WTC11 (cell line): ENCODE data around the gene SYNE3. TPM values are rescaled to one million over a fixed set of nuclear protein-coding genes. Genes with fewer than 3 reads are reported as not detected.

ENCODE experiments used
- ATAC-seq: fragments of 200-7000 bp; cut with Tn5 transposase; 2 replicates; pipeline ENCODE4 v1.10.0; 2021; ENCODE audit warnings: mild to moderate bottlenecking, moderate library complexity
- CTCF ChIA-PET: fragments of 300-600 bp; sonication (Branson Sonifier 250); formaldehyde crosslinking; loops from one replicate; lab custom pipeline; 2021; ENCODE audit warnings: antibody characterized with exemption; lab: Charles Lee
- POLR2A ChIA-PET: fragments of 350-600 bp; sonication (Branson Sonifier 250); formaldehyde crosslinking; loops from one replicate; lab custom pipeline; 2021; ENCODE audit warnings: antibody characterized with exemption; lab: Charles Lee
- DNase-seq: peaks from one replicate; pipeline ENCODE4 v3.0.0; 2021; ENCODE audit warnings: low spot score
- H3K27ac Mint-ChIP-seq: 2 replicates; pipeline ENCODE4 v1.8.0; 2021; ENCODE audit warnings: mixed read lengths
- H3K27me3 Mint-ChIP-seq: 2 replicates; pipeline ENCODE4 v1.8.0; 2021; ENCODE audit warnings: low read depth, mild to moderate bottlenecking, moderate library complexity, mixed read lengths
- H3K36me3 Mint-ChIP-seq: 2 replicates; pipeline ENCODE4 v1.8.0; 2021; ENCODE audit warnings: mixed read lengths
- H3K4me1 Mint-ChIP-seq: 2 replicates; pipeline ENCODE4 v1.8.0; 2022; ENCODE audit warnings: mixed read lengths
- H3K4me3 Mint-ChIP-seq: 2 replicates; pipeline ENCODE4 v1.8.0; 2021; ENCODE audit warnings: mild to moderate bottlenecking, moderate library complexity, mixed read lengths
- H3K9me3 Mint-ChIP-seq: 2 replicates; pipeline ENCODE4 v1.8.0; 2021; ENCODE audit warnings: mixed read lengths
- ELF4 ChIP-seq: sonication (generic); formaldehyde crosslinking; IDR thresholded peaks from 2 replicates; pipeline ENCODE4 v1.8.1; 2022; ENCODE audit warnings: low read depth, mild to moderate bottlenecking, moderate library complexity, missing genetic modification reagents
- ETV6 ChIP-seq: sonication (generic); formaldehyde crosslinking; IDR thresholded peaks from 2 replicates; pipeline ENCODE4 v1.8.1; 2022; ENCODE audit warnings: mild to moderate bottlenecking, missing genetic modification reagents
- GABPB1 ChIP-seq: sonication (generic); formaldehyde crosslinking; IDR thresholded peaks from 2 replicates; pipeline ENCODE4 v1.8.1; 2023; ENCODE audit warnings: mild to moderate bottlenecking, missing genetic modification reagents
- GRHL2 ChIP-seq: fragments of 250-450 bp; sonication (Bioruptor Pico); IDR thresholded peaks from 2 replicates; pipeline ENCODE4 v1.8.0; 2022; ENCODE audit warnings: mild to moderate bottlenecking, moderate library complexity; ENCODE audit not compliant: insufficient replicate concordance, severe bottlenecking
- GTF2I ChIP-seq: fragments of 250-450 bp; sonication (Bioruptor Pico); conservative IDR thresholded peaks from 2 replicates; pipeline ENCODE4 v1.4.0; 2021; ENCODE audit warnings: mild to moderate bottlenecking
- IRF2 ChIP-seq: sonication (generic); formaldehyde crosslinking; IDR thresholded peaks from 2 replicates; pipeline ENCODE4 v1.8.0; 2022; ENCODE audit warnings: low read depth, missing genetic modification reagents, borderline replicate concordance
- RORB ChIP-seq: fragments of 250-450 bp; sonication (Bioruptor Pico); IDR thresholded peaks from 2 replicates; pipeline ENCODE4 v1.9.0; 2021; ENCODE audit warnings: mild to moderate bottlenecking
- TCF7 ChIP-seq: sonication (generic); formaldehyde crosslinking; IDR thresholded peaks from 2 replicates; pipeline ENCODE4 v1.8.0; 2022; ENCODE audit warnings: mild to moderate bottlenecking, low read depth, missing genetic modification reagents, moderate library complexity
- ZNF121 ChIP-seq: sonication (generic); formaldehyde crosslinking; IDR thresholded peaks from 2 replicates; pipeline ENCODE4 v1.8.0; 2023; ENCODE audit warnings: missing genetic modification reagents
- ZNF138 ChIP-seq: sonication (generic); formaldehyde crosslinking; conservative IDR thresholded peaks from 2 replicates; pipeline ENCODE4 v1.8.1; 2022; ENCODE audit warnings: mild to moderate bottlenecking, moderate library complexity, missing genetic modification reagents
- ZNF671 ChIP-seq: fragments of 250-450 bp; sonication (Bioruptor Pico); IDR thresholded peaks from 2 replicates; pipeline ENCODE4 v1.8.0; 2021; ENCODE audit warnings: mild to moderate bottlenecking
- total RNA-seq: library from RNA; stranded (reverse); gene quantifications from 3 replicates; pipeline ENCODE4 v1.2.3, GENCODE V29; 2021
- TF ChIP-seq, protein P1 (sequence below): fragments of 200-600 bp; IDR thresholded peaks from 2 replicates; pipeline ENCODE4 v1.8.0; 2022; ENCODE audit warnings: antibody characterized with exemption
- TF ChIP-seq, protein P2 (sequence below): sonication (generic); formaldehyde crosslinking; IDR thresholded peaks from 2 replicates; pipeline ENCODE4 v1.8.1; 2022; ENCODE audit warnings: mild to moderate bottlenecking, moderate library complexity, missing genetic modification reagents
- TF ChIP-seq, protein P3 (sequence below): fragments of 250-450 bp; sonication (Bioruptor Pico); IDR thresholded peaks from 2 replicates; pipeline ENCODE4 v1.9.0; 2021; ENCODE audit warnings: mild to moderate bottlenecking, borderline replicate concordance
- TF ChIP-seq, protein P4 (sequence below): sonication (generic); formaldehyde crosslinking; IDR thresholded peaks from 2 replicates; pipeline ENCODE4 v1.8.0; 2022; ENCODE audit warnings: mild to moderate bottlenecking, missing genetic modification reagents

Gene SYNE3
- total RNA-seq, 1 experiment from 2014 or later: 0.24 TPM

DNA sequence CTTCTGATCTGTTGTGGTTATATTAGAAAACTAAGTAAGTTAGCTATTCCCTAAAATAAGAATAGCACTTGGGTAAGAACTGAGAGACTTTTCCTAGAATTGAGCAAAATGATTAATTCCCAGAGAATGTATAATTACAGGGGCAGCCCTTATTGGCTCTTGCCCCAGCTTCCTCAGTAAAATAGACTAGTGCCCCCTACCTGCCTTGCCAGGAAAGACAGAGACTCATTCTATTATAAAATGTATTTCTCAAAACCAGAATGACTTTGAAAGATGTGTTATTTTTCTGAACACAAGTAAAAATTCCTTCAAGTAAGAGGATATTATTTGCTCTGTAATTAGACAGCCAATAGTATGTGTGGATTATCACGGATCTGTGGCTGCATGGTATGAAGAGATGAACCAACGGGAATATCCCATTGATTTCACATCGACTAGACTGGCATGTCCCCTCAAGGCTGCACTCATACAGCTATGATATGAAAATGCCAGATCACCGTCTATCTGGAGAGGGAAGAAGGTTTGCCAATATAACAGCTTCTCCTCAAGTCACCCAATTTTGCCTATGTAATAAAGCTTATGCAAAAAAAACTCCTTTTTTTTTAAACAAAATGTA lies 11.0 kb upstream of the SYNE3 start:
- TF ChIP-seq, protein P1, sequence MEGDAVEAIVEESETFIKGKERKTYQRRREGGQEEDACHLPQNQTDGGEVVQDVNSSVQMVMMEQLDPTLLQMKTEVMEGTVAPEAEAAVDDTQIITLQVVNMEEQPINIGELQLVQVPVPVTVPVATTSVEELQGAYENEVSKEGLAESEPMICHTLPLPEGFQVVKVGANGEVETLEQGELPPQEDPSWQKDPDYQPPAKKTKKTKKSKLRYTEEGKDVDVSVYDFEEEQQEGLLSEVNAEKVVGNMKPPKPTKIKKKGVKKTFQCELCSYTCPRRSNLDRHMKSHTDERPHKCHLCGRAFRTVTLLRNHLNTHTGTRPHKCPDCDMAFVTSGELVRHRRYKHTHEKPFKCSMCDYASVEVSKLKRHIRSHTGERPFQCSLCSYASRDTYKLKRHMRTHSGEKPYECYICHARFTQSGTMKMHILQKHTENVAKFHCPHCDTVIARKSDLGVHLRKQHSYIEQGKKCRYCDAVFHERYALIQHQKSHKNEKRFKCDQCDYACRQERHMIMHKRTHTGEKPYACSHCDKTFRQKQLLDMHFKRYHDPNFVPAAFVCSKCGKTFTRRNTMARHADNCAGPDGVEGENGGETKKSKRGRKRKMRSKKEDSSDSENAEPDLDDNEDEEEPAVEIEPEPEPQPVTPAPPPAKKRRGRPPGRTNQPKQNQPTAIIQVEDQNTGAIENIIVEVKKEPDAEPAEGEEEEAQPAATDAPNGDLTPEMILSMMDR: peak; percentile 63
- no peak for TF ChIP-seq ETV6 (CRISPR knock-in tag)
- TF ChIP-seq, all 79 proteins: peak for 1
- peaks cover 20% of the 10 kb centered on the region for H3K36me3 Mint-ChIP-seq
- ChIA-PET POLR2A (interaction anchor here (0.7 to 0.8 kb wide), 2 partner anchors 85 to 835 kb away, joined by 3 read pairs; no protein-coding TSS in a partner anchor), CTCF (interaction anchor here (0.5 to 4.3 kb wide), 31 partner anchors 11 to 492 kb away, joined by 3 to 41 read pairs (median 3); partner anchors contain the start of gene SYNE3)
- peaks cover 21% of the 10 kb centered on the region for H3K4me1 Mint-ChIP-seq
- DNase-seq (no peak), ATAC-seq (peak; percentile 65)
- H3K27ac Mint-ChIP-seq: no peak overlapping the region; the same call in 1 of the 2 replicates
- no peaks in the 10 kb centered on the region for H3K27me3 Mint-ChIP-seq
- H3K4me3 Mint-ChIP-seq: no peak overlapping the region
- H3K9me3 Mint-ChIP-seq: no peaks in the 10 kb centered on the region

DNA sequence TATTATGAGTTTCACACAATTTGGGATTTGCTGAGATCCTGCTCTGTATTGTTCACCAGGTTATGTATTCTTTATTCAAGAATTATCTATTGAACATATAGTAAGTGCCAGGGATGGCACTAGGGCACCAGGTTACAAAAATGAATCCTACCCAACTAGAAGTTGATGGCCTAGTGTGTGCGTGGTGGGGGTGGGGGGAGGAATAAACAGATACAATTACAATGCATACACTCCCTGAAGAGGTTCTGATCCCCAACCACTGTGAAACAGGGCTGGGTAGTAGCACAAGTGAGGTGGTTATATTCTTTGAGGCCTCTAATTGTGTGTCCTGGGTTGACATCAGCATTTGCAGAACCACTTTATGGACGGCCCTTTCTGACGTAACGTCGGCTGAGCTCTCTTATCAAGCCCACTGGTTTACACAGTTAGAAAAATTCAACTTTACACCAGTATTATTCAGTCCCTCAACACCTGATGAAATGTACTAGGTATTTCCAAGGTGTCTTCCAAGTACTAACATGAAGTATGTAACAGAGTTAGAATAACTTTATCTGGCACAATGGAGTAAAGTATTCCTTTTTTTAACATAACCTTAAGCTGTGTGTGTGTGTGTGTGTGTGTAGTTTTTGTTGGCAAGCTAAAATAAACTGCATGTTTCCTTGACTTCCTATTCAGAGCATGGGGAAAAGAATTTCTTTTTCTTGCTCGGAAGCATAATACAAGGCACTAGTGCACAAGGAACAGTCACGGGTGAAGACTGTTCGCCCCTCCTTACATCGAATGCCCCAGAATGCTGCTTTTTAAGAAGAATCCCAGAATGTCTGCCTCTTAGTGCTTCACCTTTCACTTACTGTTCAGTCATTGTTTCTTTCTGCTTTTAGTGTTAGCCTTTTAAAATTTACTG lies 10.3 kb upstream of the SYNE3 start:
- ChIA-PET POLR2A (interaction anchor here (0.8 kb wide), 1 partner anchor 84 kb away, joined by 3 read pairs; no protein-coding TSS in a partner anchor), CTCF (interaction anchor here (0.5 to 4.3 kb wide), 26 partner anchors 10 to 493 kb away, joined by 3 to 41 read pairs (median 4); partner anchors contain the start of gene SYNE3)
- H3K9me3 Mint-ChIP-seq: no peaks in the 10 kb centered on the region
- ATAC-seq: no peak
- H3K27me3 Mint-ChIP-seq: no peaks in the 10 kb centered on the region
- H3K36me3 Mint-ChIP-seq: peaks cover 14% of the 10 kb centered on the region
- H3K4me3 Mint-ChIP-seq: no peak overlapping the region
- TF ChIP-seq, protein P2, sequence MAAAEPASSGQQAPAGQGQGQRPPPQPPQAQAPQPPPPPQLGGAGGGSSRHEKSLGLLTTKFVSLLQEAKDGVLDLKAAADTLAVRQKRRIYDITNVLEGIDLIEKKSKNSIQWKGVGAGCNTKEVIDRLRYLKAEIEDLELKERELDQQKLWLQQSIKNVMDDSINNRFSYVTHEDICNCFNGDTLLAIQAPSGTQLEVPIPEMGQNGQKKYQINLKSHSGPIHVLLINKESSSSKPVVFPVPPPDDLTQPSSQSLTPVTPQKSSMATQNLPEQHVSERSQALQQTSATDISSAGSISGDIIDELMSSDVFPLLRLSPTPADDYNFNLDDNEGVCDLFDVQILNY (CRISPR knock-in tag): no peak
- TF ChIP-seq GABPB1 (no peak), IRF2 (CRISPR knock-in tag) (no peak), ZNF121 (no peak), ZNF138 (CRISPR knock-in tag) (no peak), ELF4 (CRISPR knock-in tag) (no peak), TCF7 (no peak), GRHL2 (CRISPR knock-in tag) (no peak), GTF2I (no peak), RORB (CRISPR knock-in tag) (no peak), ETV6 (CRISPR knock-in tag) (no peak), ZNF671 (CRISPR knock-in tag) (no peak)
- TF ChIP-seq, protein P3, sequence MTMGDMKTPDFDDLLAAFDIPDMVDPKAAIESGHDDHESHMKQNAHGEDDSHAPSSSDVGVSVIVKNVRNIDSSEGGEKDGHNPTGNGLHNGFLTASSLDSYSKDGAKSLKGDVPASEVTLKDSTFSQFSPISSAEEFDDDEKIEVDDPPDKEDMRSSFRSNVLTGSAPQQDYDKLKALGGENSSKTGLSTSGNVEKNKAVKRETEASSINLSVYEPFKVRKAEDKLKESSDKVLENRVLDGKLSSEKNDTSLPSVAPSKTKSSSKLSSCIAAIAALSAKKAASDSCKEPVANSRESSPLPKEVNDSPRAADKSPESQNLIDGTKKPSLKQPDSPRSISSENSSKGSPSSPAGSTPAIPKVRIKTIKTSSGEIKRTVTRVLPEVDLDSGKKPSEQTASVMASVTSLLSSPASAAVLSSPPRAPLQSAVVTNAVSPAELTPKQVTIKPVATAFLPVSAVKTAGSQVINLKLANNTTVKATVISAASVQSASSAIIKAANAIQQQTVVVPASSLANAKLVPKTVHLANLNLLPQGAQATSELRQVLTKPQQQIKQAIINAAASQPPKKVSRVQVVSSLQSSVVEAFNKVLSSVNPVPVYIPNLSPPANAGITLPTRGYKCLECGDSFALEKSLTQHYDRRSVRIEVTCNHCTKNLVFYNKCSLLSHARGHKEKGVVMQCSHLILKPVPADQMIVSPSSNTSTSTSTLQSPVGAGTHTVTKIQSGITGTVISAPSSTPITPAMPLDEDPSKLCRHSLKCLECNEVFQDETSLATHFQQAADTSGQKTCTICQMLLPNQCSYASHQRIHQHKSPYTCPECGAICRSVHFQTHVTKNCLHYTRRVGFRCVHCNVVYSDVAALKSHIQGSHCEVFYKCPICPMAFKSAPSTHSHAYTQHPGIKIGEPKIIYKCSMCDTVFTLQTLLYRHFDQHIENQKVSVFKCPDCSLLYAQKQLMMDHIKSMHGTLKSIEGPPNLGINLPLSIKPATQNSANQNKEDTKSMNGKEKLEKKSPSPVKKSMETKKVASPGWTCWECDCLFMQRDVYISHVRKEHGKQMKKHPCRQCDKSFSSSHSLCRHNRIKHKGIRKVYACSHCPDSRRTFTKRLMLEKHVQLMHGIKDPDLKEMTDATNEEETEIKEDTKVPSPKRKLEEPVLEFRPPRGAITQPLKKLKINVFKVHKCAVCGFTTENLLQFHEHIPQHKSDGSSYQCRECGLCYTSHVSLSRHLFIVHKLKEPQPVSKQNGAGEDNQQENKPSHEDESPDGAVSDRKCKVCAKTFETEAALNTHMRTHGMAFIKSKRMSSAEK: no peak
- TF ChIP-seq, protein P4, sequence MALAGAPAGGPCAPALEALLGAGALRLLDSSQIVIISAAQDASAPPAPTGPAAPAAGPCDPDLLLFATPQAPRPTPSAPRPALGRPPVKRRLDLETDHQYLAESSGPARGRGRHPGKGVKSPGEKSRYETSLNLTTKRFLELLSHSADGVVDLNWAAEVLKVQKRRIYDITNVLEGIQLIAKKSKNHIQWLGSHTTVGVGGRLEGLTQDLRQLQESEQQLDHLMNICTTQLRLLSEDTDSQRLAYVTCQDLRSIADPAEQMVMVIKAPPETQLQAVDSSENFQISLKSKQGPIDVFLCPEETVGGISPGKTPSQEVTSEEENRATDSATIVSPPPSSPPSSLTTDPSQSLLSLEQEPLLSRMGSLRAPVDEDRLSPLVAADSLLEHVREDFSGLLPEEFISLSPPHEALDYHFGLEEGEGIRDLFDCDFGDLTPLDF (CRISPR knock-in tag): no peak
- DNase-seq: no peak
- H3K4me1 Mint-ChIP-seq: peaks cover 14% of the 10 kb centered on the region
- no peak overlapping the region; the same call in 1 of the 2 replicates for H3K27ac Mint-ChIP-seq
